Neuronal stem cell (in vitro differentiated cells): ENCODE measurements around the gene TNFRSF12A.

Experiments
- DNase-seq: peaks from one replicate; pipeline ENCODE4 v3.0.0-alpha.2; 2013; ENCODE audit warnings: low spot score
- H2AFZ ChIP-seq: one replicate; pipeline ENCODE4 v1.6.1; 2013; ENCODE audit warnings: mild to moderate bottlenecking, low read length, inconsistent platforms
- H2AK5ac ChIP-seq: 2 replicates; pipeline ENCODE4 v1.6.1; 2013; ENCODE audit warnings: low read depth, mild to moderate bottlenecking, inconsistent platforms, low read length, moderate library complexity, mixed read lengths
- H2BK120ac ChIP-seq: 2 replicates; pipeline ENCODE4 v1.6.1; 2013; ENCODE audit warnings: low read depth, mild to moderate bottlenecking, inconsistent platforms, low read length, moderate library complexity, mixed read lengths
- H2BK12ac ChIP-seq: one replicate; pipeline ENCODE4 v1.6.1; 2013; ENCODE audit warnings: low read length, inconsistent platforms
- H2BK15ac ChIP-seq: 2 replicates; pipeline ENCODE4 v1.6.1; 2013; ENCODE audit warnings: mild to moderate bottlenecking, low read length, inconsistent platforms, mixed read lengths
- H2BK5ac ChIP-seq: one replicate; pipeline ENCODE4 v1.6.1; 2013; ENCODE audit warnings: inconsistent platforms, mild to moderate bottlenecking, low read length, moderate library complexity
- H3K14ac ChIP-seq: one replicate; pipeline ENCODE4 v1.6.1; 2013; ENCODE audit warnings: low read length, inconsistent platforms
- H3K18ac ChIP-seq: 2 replicates; pipeline ENCODE4 v1.6.1; 2013; ENCODE audit warnings: low read length, inconsistent platforms
- H3K23ac ChIP-seq: 2 replicates; pipeline ENCODE4 v1.6.1; 2013; ENCODE audit warnings: low read depth, mild to moderate bottlenecking, mixed read lengths, low read length, inconsistent platforms; ENCODE audit not compliant: poor library complexity
- H3K27ac ChIP-seq: replicated peaks from 3 replicates; pipeline ENCODE4 v1.5.1; 2013; ENCODE audit warnings: low read length, inconsistent platforms
- H3K27me3 ChIP-seq, 3 experiments: 2 replicates each; pipeline ENCODE4 v1.6.1; 2013; ENCODE audit warnings: low read length in 3 of 3, mild to moderate bottlenecking in 2 of 3, inconsistent platforms in 1 of 3, low read depth in 1 of 3, mixed read lengths in 1 of 3, moderate library complexity in 1 of 3; ENCODE audit not compliant: control insufficient read depth in 3 of 3, insufficient read depth in 3 of 3
- H3K36me3 ChIP-seq, 2 donors: replicated peaks in 1 of 2; 2 replicates each; pipeline ENCODE4 v1.6.1; 2013; ENCODE audit warnings: low read length in 2 of 2; ENCODE audit not compliant: control insufficient read depth in 2 of 2, insufficient read depth in 2 of 2
- H3K4ac ChIP-seq: 2 replicates; pipeline ENCODE4 v1.6.1; 2013; ENCODE audit warnings: inconsistent platforms, mild to moderate bottlenecking, low read length, moderate library complexity
- H3K4me1 ChIP-seq, 2 donors: 1 replicate in 1 of 2; 2 replicates in 1 of 2; pipeline ENCODE4 v1.6.1; 2013; ENCODE audit warnings: low read length in 2 of 2, low read depth in 1 of 2; ENCODE audit not compliant: control insufficient read depth in 2 of 2, insufficient read depth in 1 of 2
- H3K4me2 ChIP-seq: one replicate; pipeline ENCODE4 v1.6.1; 2013; ENCODE audit warnings: mild to moderate bottlenecking, low read length, inconsistent platforms; ENCODE audit not compliant: insufficient read depth, poor library complexity, severe bottlenecking
- H3K4me3 ChIP-seq, 2 donors: 2 replicates each; pipeline ENCODE4 v1.5.1; 2013; ENCODE audit warnings: low read length in 2 of 2, mild to moderate bottlenecking in 2 of 2, inconsistent platforms in 1 of 2, moderate library complexity in 1 of 2
- H3K79me1 ChIP-seq: one replicate; pipeline ENCODE4 v1.6.1; 2013; ENCODE audit warnings: low read depth, mild to moderate bottlenecking, inconsistent platforms, low read length, moderate library complexity
- H3K9ac ChIP-seq: one replicate; pipeline ENCODE4 v1.6.1; 2013; ENCODE audit warnings: mild to moderate bottlenecking, low read depth, low read length, inconsistent platforms; ENCODE audit not compliant: poor library complexity
- H3K9me3 ChIP-seq, 2 donors: replicated peaks in 1 of 2; 2 replicates each; pipeline versions ENCODE3 to v1.6.1; 2013; ENCODE audit warnings: low read length in 2 of 2, mild to moderate bottlenecking in 2 of 2, inconsistent platforms in 1 of 2, low read depth in 1 of 2, mixed read lengths in 1 of 2, moderate library complexity in 1 of 2; ENCODE audit not compliant: control insufficient read depth in 2 of 2, insufficient read depth in 1 of 2
- H4K8ac ChIP-seq: one replicate; pipeline ENCODE4 v1.6.1; 2013; ENCODE audit warnings: low read depth, mild to moderate bottlenecking, inconsistent platforms, low read length, moderate library complexity
- H4K91ac ChIP-seq: one replicate; pipeline ENCODE4 v1.6.1; 2013; ENCODE audit warnings: low read length, low read depth, mild to moderate bottlenecking, inconsistent platforms; ENCODE audit not compliant: poor library complexity
- WGBS, 2 donors: extraction: QIAGEN DNeasy Blood & Tissue Kit; methylation state at CpG; one replicate each; pipeline ENCODE4 v1.1.7; 2013; ENCODE audit warnings: missing lambda C conversion rate in 2 of 2, mixed read lengths in 1 of 2; ENCODE audit not compliant: insufficient read length in 2 of 2, insufficient replicate concordance in 1 of 2; ENCODE audit errors: extremely low coverage in 2 of 2; 5-methylcytosine and 5-hydroxymethylcytosine counted together

TNFRSF12A gene

GRCh38 chr16:3025032-3026002 is 5.1 kb downstream of the TNFRSF12A start:
- Histone ChIP-seq H3K4me2 (no peak overlapping the region), H2BK15ac (no peak overlapping the region), H3K27me3 (no peaks in the 10 kb centered on the region), H4K8ac (no peak overlapping the region), H3K18ac (no peak overlapping the region), H3K23ac (no peak overlapping the region), H3K27ac (no peak overlapping the region), H2AFZ (no peak overlapping the region), H3K14ac (no peak overlapping the region), H3K9ac (no peak overlapping the region), H2AK5ac (no peak overlapping the region), H2BK120ac (no peak overlapping the region), H4K91ac (no peak overlapping the region), H3K4me3 (no peak overlapping the region), H2BK12ac (no peak overlapping the region), H3K4me1 (peaks cover 23% of the 10 kb centered on the region in 2 donors), H3K4ac (no peak overlapping the region), H2BK5ac (no peak overlapping the region), H3K79me1 (peaks cover 3% of the 10 kb centered on the region), H3K9me3 (no peaks in the 10 kb centered on the region), H3K36me3 (peaks cover 9 to 26% of the 10 kb centered on the region in 2 donors)
- DNase-seq, result no peak
- WGBS, 2 donors, result no CpG with 5 or more reads among the region's 18 CpGs

DNA sequence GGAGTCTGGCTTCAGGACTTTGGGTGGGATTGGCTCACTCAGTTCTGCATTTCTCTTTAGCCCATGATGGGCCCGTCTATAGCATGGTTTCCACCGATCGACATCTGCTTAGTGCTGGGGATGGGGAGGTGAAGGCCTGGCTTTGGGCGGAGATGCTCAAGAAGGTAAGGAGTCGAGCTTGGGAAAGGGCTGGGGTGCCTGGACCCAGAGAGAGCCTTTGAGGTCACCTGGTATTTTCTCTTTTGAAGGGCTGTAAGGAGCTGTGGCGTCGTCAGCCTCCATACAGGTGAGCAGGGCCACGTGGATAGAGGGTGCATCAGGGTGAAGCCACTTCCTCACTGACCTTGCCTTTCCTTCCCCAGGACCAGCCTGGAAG is 5.8 kb downstream of the TNFRSF12A start:
- DNase-seq, result no peak
- no peak overlapping the region for H3K18ac ChIP-seq
- no peak overlapping the region for H3K4me3 ChIP-seq
- no peak overlapping the region for H2AFZ ChIP-seq
- no peak overlapping the region for H2BK5ac ChIP-seq
- no peak overlapping the region for H4K8ac ChIP-seq
- H3K4me1 ChIP-seq, result peaks cover 23 to 27% of the 10 kb centered on the region in 2 donors
- H3K4me2 ChIP-seq, result no peak overlapping the region
- H2BK12ac ChIP-seq, result no peak overlapping the region
- H3K9me3 ChIP-seq, result no peaks in the 10 kb centered on the region
- H3K23ac ChIP-seq, result no peak overlapping the region
- no peak overlapping the region for H2BK120ac ChIP-seq
- no peak overlapping the region for H2AK5ac ChIP-seq
- H3K79me1 ChIP-seq, result peaks cover 3% of the 10 kb centered on the region
- H3K9ac ChIP-seq, result no peak overlapping the region
- no peak overlapping the region for H4K91ac ChIP-seq
- H3K4ac ChIP-seq, result no peak overlapping the region
- no peak overlapping the region for H3K27ac ChIP-seq
- H3K27me3 ChIP-seq, result peaks cover 0 to 2% (median 0%) of the 10 kb centered on the region in 3 experiments
- no CpG with 5 or more reads among the region's 8 CpGs for WGBS, 2 donors
- H3K36me3 ChIP-seq, result peaks cover 9 to 26% of the 10 kb centered on the region in 2 donors
- no peak overlapping the region for H3K14ac ChIP-seq
- no peak overlapping the region for H2BK15ac ChIP-seq

- no peak overlapping the region for H4K91ac ChIP-seq
Measured at GRCh38 chr16:3026609-3027488, 6.7 kb downstream of the TNFRSF12A start.

DNA sequence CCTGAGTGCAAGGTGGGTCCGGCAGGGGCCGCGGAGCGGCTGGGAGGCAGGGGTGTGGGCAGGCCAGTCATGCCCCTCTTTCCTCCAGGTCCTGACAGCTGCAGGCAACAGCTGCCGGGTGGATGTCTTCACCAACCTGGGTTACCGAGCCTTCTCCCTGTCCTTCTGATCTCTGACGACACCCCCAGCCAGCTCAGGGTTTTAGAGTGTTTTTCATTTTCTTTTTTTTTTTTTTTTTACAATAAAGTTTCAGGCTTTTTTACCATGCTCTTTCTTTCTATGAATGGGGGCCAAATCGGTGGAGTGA is 7.3 kb downstream of the TNFRSF12A start:
- H2BK120ac ChIP-seq, result no peak overlapping the region
- no peaks in the 10 kb centered on the region for H3K9me3 ChIP-seq
- no peak overlapping the region for H3K18ac ChIP-seq
- no peak overlapping the region for H2AK5ac ChIP-seq
- no peak for DNase-seq
- no peak overlapping the region for H2BK15ac ChIP-seq
- H4K91ac ChIP-seq, result no peak overlapping the region
- H2BK12ac ChIP-seq, result no peak overlapping the region
- H4K8ac ChIP-seq, result no peak overlapping the region
- H2AFZ ChIP-seq, result no peak overlapping the region
- H3K4ac ChIP-seq, result no peak overlapping the region
- H3K27ac ChIP-seq, result no peak overlapping the region
- H3K36me3 ChIP-seq, result peaks cover 9 to 26% of the 10 kb centered on the region in 2 donors
- peaks cover 0 to 4% (median 4%) of the 10 kb centered on the region in 3 experiments for H3K27me3 ChIP-seq
- H3K4me2 ChIP-seq, result no peak overlapping the region
- no CpG with 5 or more reads among the region's 8 CpGs for WGBS, 2 donors
- H3K79me1 ChIP-seq, result peaks cover 3% of the 10 kb centered on the region
- peaks cover 15 to 18% of the 10 kb centered on the region in 2 donors for H3K4me1 ChIP-seq
- H3K4me3 ChIP-seq, result no peak overlapping the region
- H3K23ac ChIP-seq, result peak overlapping the region; percentile 82
- H3K9ac ChIP-seq, result no peak overlapping the region
- H3K14ac ChIP-seq, result no peak overlapping the region
- H2BK5ac ChIP-seq, result no peak overlapping the region

More at GRCh38 chr16:3026609-3027488, 6.7 kb downstream of the TNFRSF12A start:
- Histone ChIP-seq H3K18ac (no peak overlapping the region), H3K14ac (no peak overlapping the region), H2AK5ac (no peak overlapping the region), H2AFZ (no peak overlapping the region), H3K36me3 (peaks cover 9 to 26% of the 10 kb centered on the region in 2 donors), H3K9me3 (no peaks in the 10 kb centered on the region), H3K9ac (no peak overlapping the region), H3K4ac (no peak overlapping the region), H3K4me2 (no peak overlapping the region), H4K8ac (no peak overlapping the region), H2BK12ac (no peak overlapping the region), H3K4me1 (peaks cover 19 to 22% of the 10 kb centered on the region in 2 donors), H3K79me1 (peaks cover 3% of the 10 kb centered on the region), H2BK120ac (no peak overlapping the region), H2BK15ac (no peak overlapping the region), H3K27ac (no peak overlapping the region), H2BK5ac (no peak overlapping the region), H3K23ac (peak overlapping the region; percentile 82), H3K4me3 (no peak overlapping the region), H3K27me3 (peaks cover 0 to 3% (median 0%) of the 10 kb centered on the region in 3 experiments)
- WGBS, 2 donors, result no CpG with 5 or more reads among the region's 24 CpGs
- DNase-seq, result no peak
